ENCODE data around the gene JSRP1.

Gene JSRP1

GRCh38 chr19:2231621-2232221 is 24.5 kb downstream of the JSRP1 start:
- TF ChIP-seq, protein P1, sequence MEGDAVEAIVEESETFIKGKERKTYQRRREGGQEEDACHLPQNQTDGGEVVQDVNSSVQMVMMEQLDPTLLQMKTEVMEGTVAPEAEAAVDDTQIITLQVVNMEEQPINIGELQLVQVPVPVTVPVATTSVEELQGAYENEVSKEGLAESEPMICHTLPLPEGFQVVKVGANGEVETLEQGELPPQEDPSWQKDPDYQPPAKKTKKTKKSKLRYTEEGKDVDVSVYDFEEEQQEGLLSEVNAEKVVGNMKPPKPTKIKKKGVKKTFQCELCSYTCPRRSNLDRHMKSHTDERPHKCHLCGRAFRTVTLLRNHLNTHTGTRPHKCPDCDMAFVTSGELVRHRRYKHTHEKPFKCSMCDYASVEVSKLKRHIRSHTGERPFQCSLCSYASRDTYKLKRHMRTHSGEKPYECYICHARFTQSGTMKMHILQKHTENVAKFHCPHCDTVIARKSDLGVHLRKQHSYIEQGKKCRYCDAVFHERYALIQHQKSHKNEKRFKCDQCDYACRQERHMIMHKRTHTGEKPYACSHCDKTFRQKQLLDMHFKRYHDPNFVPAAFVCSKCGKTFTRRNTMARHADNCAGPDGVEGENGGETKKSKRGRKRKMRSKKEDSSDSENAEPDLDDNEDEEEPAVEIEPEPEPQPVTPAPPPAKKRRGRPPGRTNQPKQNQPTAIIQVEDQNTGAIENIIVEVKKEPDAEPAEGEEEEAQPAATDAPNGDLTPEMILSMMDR (IDR thresholded peaks at IDR 0.05; ENCODE audit: poor library complexity, severe bottlenecking): no peak
- Histone ChIP-seq H3K27me3 (ENCODE audit: insufficient read depth, poor library complexity, severe bottlenecking) (no peaks in the 10 kb centered on the region), H3K27ac (ENCODE audit: poor library complexity, severe bottlenecking) (no peak overlapping the region), H3K36me3 (ENCODE audit: low read depth) (peaks cover 45% of the 10 kb centered on the region), H3K4me3 (ENCODE audit: severe bottlenecking) (no peak overlapping the region), H3K4me1 (ENCODE audit: insufficient read depth, poor library complexity, severe bottlenecking) (no peaks in the 10 kb centered on the region), H3K9me3 (ENCODE audit: severe bottlenecking) (no peaks in the 10 kb centered on the region)
- DNase-seq (ENCODE audit: low spot score): no peak
- no peak for ATAC-seq (ENCODE audit: low read depth)

DNA sequence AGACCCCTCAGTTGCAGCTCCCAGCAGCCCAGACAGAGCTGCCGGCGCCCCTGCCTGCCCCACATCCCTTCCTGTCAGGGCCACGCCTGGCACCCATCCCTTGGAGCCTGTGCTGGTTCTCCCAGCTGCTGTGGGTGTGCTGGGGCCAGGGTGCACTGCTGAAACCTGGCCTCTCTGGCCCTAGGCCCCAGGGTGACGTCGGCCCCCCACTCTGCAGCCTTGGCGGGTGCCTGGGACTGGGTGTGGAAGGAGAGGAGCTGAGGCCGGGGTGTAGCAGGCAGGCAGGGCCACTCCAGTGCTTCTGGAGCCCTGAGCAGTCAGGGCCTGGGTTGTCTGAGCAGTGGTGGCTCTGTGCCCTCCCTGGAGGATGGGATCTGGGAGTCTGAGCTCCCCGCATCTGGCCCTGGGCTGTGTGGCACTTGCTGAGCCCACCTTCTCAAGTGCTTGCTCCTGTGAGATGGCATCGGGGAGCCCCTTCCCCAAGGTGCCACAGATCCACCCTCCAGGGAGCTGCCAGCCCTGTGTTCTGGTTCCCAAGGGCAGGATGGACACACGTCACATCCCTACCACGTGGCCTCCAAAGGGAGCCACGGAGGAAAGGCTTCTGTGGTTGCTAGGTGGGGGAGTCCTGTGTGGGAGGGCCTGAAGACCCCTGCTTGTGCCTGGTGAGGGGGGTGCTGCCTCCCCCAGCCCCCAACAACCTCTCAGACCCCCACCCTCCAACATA is 25.2 kb downstream of the JSRP1 start:
- TF ChIP-seq, protein P1 (IDR thresholded peaks at IDR 0.05; ENCODE audit: poor library complexity, severe bottlenecking): no peak
- Histone ChIP-seq H3K27ac (ENCODE audit: poor library complexity, severe bottlenecking) (no peak overlapping the region), H3K4me3 (ENCODE audit: severe bottlenecking) (no peak overlapping the region), H3K4me1 (ENCODE audit: insufficient read depth, poor library complexity, severe bottlenecking) (no peaks in the 10 kb centered on the region), H3K36me3 (ENCODE audit: low read depth) (peaks cover 46% of the 10 kb centered on the region), H3K9me3 (ENCODE audit: severe bottlenecking) (no peaks in the 10 kb centered on the region), H3K27me3 (ENCODE audit: insufficient read depth, poor library complexity, severe bottlenecking) (no peaks in the 10 kb centered on the region)
- DNase-seq (ENCODE audit: low spot score) (no peak), ATAC-seq (ENCODE audit: low read depth) (0 out of 3 replicates have a peak, but pooled peaks have one; percentile 5)

DNA sequence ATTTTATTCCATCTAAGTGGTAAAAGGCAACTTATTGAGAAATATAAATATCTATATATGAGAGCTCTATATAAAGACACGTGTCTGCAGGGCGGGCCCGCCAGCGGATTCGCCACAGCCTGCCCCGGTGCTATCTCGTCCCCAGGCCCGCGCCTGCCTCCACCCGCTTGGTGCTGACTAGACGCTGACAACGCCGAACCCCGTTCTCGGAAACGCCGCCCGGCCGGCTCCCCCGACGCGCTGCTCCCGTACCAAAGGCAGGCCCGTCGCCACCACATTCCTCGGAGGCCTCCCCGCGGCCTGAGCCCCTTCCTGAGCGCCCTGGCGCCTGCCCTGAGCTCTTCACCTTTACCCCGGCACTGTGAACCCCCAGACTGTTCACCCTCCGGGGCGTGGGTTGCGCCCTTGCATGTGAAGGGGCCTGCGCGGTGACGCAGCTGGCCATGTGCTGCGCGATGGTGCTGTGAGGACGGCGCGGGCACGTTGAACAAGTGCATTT is 26.1 kb downstream of the JSRP1 start:
- H3K9me3 ChIP-seq (ENCODE audit: severe bottlenecking): no peaks in the 10 kb centered on the region
- H3K27me3 ChIP-seq (ENCODE audit: insufficient read depth, poor library complexity, severe bottlenecking): no peaks in the 10 kb centered on the region
- ATAC-seq (ENCODE audit: low read depth): no peak
- H3K4me1 ChIP-seq (ENCODE audit: insufficient read depth, poor library complexity, severe bottlenecking): no peaks in the 10 kb centered on the region
- H3K36me3 ChIP-seq (ENCODE audit: low read depth): peaks cover 55% of the 10 kb centered on the region
- no peak for DNase-seq (ENCODE audit: low spot score)
- TF ChIP-seq, protein P1 (IDR thresholded peaks at IDR 0.05; ENCODE audit: poor library complexity, severe bottlenecking): no peak
- no peak overlapping the region for H3K4me3 ChIP-seq (ENCODE audit: severe bottlenecking)
- H3K27ac ChIP-seq (ENCODE audit: poor library complexity, severe bottlenecking): no peak overlapping the region

- TF ChIP-seq, protein P1 (IDR thresholded peaks at IDR 0.05; ENCODE audit: poor library complexity, severe bottlenecking): no peak
- H3K4me1 ChIP-seq (ENCODE audit: insufficient read depth, poor library complexity, severe bottlenecking): no peaks in the 10 kb centered on the region
- DNase-seq (ENCODE audit: low spot score): no peak
- H3K4me3 ChIP-seq (ENCODE audit: severe bottlenecking): no peak overlapping the region
- H3K27me3 ChIP-seq (ENCODE audit: insufficient read depth, poor library complexity, severe bottlenecking): no peaks in the 10 kb centered on the region
- H3K9me3 ChIP-seq (ENCODE audit: severe bottlenecking): no peaks in the 10 kb centered on the region
- peaks cover 53% of the 10 kb centered on the region for H3K36me3 ChIP-seq (ENCODE audit: low read depth)
- H3K27ac ChIP-seq (ENCODE audit: poor library complexity, severe bottlenecking): no peak overlapping the region
- no peak for ATAC-seq (ENCODE audit: low read depth)
Observed at GRCh38 chr19:2229103-2230032, 26.8 kb downstream of the JSRP1 start.

All from RWPE2 (cell line).